Osteocyte (in vitro differentiated cells): ENCODE measurements around the gene ABHD17A. TPM values are rescaled to one million over a fixed set of nuclear protein-coding genes. Genes with fewer than 3 reads are reported as not detected.

Experiments used
- DNase-seq: peaks from one replicate; pipeline ENCODE4 v3.0.0; 2021; ENCODE audit warnings: mixed read lengths; ENCODE audit not compliant: unreplicated experiment; ENCODE audit errors: extremely low spot score
- H3K27ac Mint-ChIP-seq: one replicate; pipeline ENCODE4 v1.8.0; 2021; ENCODE audit warnings: mild to moderate bottlenecking, mixed read lengths; ENCODE audit not compliant: unreplicated experiment
- H3K27me3 Mint-ChIP-seq: one replicate; pipeline ENCODE4 v1.8.0; 2021; ENCODE audit warnings: mixed read lengths; ENCODE audit not compliant: unreplicated experiment
- H3K36me3 Mint-ChIP-seq: one replicate; pipeline ENCODE4 v1.8.0; 2021; ENCODE audit warnings: mixed read lengths; ENCODE audit not compliant: unreplicated experiment
- H3K4me1 Mint-ChIP-seq: one replicate; pipeline ENCODE4 v1.8.0; 2021; ENCODE audit warnings: mixed read lengths; ENCODE audit not compliant: unreplicated experiment
- H3K4me3 Mint-ChIP-seq: one replicate; pipeline ENCODE4 v1.8.0; 2021; ENCODE audit warnings: mild to moderate bottlenecking, moderate library complexity, mixed read lengths; ENCODE audit not compliant: unreplicated experiment
- H3K9me3 Mint-ChIP-seq: one replicate; pipeline ENCODE4 v1.8.0; 2021; ENCODE audit warnings: mixed read lengths; ENCODE audit not compliant: unreplicated experiment
- total RNA-seq: library from RNA; stranded (reverse); gene quantifications from 2 replicates; pipeline ENCODE4 v1.2.1, GENCODE V29; 2021
- TF ChIP-seq, protein P1 (sequence below): fragments of 200-600 bp; sonication (generic); IDR thresholded peaks from 2 replicates; pipeline ENCODE4 v1.5.0; 2021; ENCODE audit warnings: antibody characterized with exemption, mild to moderate bottlenecking, moderate library complexity

The ABHD17A gene
- total RNA-seq, 1 donor from 2014 or later: 63.4 TPM

DNA sequence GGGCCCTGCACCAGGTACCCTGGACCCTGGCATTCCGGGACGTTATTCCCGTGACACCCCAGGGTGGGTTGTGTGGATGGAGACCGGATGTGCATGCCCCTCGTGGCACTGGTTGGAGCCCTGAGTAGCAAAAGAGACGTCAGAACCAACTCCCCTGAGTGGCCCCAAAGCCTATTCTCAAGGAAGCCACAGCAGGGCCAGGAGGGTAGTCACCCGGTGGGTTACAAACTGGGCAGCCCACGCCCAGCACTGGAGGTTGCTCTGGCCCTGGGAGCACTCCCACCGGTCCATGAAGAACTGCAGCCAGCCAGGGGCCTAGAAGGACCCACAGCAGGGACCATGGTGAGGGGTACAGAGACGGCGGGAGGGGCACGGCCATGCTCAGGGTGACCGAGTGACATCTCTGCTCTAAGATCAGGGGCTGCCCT lies 29.5 kb downstream of the ABHD17A start:
- Mint-ChIP-seq H3K4me3 (peak overlapping the region; percentile 55), H3K36me3 (no peaks in the 10 kb centered on the region), H3K27me3 (no peaks in the 10 kb centered on the region), H3K9me3 (no peaks in the 10 kb centered on the region), H3K4me1 (peaks cover 58% of the 10 kb centered on the region), H3K27ac (peak overlapping the region; percentile 91)
- TF ChIP-seq, protein P1, sequence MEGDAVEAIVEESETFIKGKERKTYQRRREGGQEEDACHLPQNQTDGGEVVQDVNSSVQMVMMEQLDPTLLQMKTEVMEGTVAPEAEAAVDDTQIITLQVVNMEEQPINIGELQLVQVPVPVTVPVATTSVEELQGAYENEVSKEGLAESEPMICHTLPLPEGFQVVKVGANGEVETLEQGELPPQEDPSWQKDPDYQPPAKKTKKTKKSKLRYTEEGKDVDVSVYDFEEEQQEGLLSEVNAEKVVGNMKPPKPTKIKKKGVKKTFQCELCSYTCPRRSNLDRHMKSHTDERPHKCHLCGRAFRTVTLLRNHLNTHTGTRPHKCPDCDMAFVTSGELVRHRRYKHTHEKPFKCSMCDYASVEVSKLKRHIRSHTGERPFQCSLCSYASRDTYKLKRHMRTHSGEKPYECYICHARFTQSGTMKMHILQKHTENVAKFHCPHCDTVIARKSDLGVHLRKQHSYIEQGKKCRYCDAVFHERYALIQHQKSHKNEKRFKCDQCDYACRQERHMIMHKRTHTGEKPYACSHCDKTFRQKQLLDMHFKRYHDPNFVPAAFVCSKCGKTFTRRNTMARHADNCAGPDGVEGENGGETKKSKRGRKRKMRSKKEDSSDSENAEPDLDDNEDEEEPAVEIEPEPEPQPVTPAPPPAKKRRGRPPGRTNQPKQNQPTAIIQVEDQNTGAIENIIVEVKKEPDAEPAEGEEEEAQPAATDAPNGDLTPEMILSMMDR: no peak
- no peak for DNase-seq

DNA sequence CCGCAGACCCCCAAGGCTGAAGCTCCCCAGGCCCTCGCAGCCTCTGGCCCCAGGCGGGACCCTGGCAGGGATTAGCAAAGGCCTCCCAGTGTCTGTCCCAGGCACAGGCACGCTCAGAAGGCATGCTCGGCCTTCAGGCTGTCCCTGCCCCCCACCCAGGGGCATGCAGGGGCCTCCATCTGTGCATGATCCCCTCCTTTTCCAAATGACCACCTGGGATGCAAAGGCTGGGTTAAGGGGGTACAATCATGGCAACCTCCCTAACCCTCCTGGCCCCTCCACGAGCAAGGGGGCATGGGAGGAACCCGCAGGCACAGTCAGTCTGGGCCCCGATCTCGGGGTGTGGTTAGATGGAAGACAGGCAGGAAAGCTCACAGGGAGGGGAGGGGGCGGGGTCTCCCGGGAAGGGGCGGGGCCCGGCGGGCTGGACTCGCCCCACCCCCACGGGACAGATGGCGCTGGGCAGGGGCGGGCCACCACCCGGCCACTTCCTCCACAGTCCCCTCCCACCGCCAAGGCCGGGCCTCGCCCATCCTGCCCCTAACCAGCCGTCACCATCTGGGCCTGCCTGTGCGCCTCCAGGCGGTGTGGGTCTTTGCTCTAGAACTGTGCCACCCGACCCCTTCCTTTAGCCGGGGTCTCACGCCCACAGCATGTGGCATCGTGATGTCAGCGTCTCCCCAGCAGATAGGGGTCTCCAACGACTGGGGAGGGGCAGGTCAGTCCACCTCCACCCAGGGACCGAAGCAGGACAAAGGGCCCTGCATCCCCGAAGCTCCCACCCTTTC lies 30.1 kb downstream of the ABHD17A start:
- peak; percentile 97 for DNase-seq
- Mint-ChIP-seq H3K4me1 (peaks cover 53% of the 10 kb centered on the region), H3K4me3 (peak overlapping the region; percentile 55)

DNA sequence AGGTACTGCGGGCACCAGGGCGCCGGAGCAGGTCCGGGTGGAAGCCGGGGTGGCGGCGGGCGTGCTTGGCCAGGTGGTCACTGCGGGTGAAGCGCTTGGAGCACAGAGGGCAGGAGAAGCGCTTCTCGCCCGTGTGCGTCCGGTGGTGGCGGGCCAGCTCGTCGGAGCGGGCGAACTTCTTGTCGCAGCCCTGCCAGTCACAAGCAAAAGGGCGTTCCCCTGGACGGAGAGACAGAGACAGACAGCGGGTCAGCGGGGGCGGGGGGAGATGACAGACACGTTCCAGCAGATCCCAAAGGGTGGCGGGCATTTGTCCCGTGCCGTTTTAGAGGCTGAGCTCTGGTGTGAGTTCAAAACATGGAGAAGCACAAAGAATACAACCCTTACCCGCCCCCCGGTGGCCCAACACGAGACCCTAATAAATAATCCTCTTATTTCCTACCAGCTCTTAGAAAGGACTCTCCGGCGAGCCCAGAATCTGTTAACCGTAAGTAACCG lies 30.7 kb downstream of the ABHD17A start:
- Mint-ChIP-seq H3K36me3 (no peaks in the 10 kb centered on the region), H3K4me3 (no peak overlapping the region), H3K4me1 (peaks cover 49% of the 10 kb centered on the region), H3K27me3 (no peaks in the 10 kb centered on the region), H3K9me3 (no peaks in the 10 kb centered on the region), H3K27ac (peak overlapping the region; percentile 83)
- TF ChIP-seq, protein P1: no peak
- DNase-seq: no peak

More for the DNA sequence above, 30.1 kb downstream of the ABHD17A start:
- TF ChIP-seq, protein P1: no peak
- no peaks in the 10 kb centered on the region for H3K27me3 Mint-ChIP-seq
- peak overlapping the region; percentile 91 for H3K27ac Mint-ChIP-seq
- no peaks in the 10 kb centered on the region for H3K36me3 Mint-ChIP-seq
- no peaks in the 10 kb centered on the region for H3K9me3 Mint-ChIP-seq

DNA sequence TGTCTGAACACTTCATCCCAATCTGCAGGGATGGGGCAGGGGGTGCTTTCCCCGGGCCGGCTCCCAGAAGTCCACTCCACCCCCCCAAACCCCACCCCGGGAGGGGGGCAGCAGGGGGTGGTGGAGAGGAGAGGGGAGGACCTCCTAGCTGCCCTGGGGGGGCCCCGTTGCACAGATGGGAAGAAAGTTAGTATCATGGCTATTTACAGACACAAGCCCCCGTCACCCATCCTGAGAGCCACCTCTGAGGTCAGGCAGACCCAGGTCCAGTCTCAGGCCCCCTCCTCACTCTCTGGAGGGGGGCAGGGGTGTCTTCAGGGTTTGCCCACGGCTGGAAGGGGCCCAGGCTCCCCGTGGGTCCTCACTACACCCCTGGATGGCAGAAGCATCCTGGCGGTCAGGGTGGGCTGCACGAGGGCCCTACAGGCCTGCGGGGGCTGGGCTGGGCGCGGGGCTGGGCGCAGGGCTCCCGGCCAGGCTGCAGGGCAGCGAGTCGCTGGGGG lies 31.2 kb downstream of the ABHD17A start:
- H3K4me3 Mint-ChIP-seq: no peak overlapping the region
- H3K27ac Mint-ChIP-seq: no peak overlapping the region
- H3K36me3 Mint-ChIP-seq: no peaks in the 10 kb centered on the region
- H3K4me1 Mint-ChIP-seq: peaks cover 44% of the 10 kb centered on the region
- H3K9me3 Mint-ChIP-seq: no peaks in the 10 kb centered on the region
- TF ChIP-seq, protein P1: no peak
- H3K27me3 Mint-ChIP-seq: no peaks in the 10 kb centered on the region
- DNase-seq: no peak
